ENCODE data around the gene KLF6. TPM values are rescaled to one million over a fixed set of nuclear protein-coding genes. Genes with fewer than 3 reads are reported as not detected.

Gene KLF6
- total RNA-seq, 1 donor from 2014 or later: 99.1 TPM

GRCh38 chr10:3769556-3769955, 15.5 kb downstream of the KLF6 start:
- peaks cover 2% of the 10 kb centered on the region for H3K27me3 Mint-ChIP-seq (ENCODE audit: low read depth)
- no peak overlapping the region for H3K4me3 Mint-ChIP-seq
- no peak for DNase-seq (ENCODE audit: low spot score in 2 of 2, unreplicated experiment in 2 of 2)
- no peak for TF ChIP-seq CTCF (IDR thresholded peaks at IDR 0.05; ENCODE audit: unreplicated experiment)
- no peaks in the 10 kb centered on the region for H3K9me3 Mint-ChIP-seq
- no peaks in the 10 kb centered on the region for H3K36me3 Mint-ChIP-seq
- H3K4me1 Mint-ChIP-seq: peaks cover 5% of the 10 kb centered on the region
- H3K27ac Mint-ChIP-seq: no peak overlapping the region

DNA sequence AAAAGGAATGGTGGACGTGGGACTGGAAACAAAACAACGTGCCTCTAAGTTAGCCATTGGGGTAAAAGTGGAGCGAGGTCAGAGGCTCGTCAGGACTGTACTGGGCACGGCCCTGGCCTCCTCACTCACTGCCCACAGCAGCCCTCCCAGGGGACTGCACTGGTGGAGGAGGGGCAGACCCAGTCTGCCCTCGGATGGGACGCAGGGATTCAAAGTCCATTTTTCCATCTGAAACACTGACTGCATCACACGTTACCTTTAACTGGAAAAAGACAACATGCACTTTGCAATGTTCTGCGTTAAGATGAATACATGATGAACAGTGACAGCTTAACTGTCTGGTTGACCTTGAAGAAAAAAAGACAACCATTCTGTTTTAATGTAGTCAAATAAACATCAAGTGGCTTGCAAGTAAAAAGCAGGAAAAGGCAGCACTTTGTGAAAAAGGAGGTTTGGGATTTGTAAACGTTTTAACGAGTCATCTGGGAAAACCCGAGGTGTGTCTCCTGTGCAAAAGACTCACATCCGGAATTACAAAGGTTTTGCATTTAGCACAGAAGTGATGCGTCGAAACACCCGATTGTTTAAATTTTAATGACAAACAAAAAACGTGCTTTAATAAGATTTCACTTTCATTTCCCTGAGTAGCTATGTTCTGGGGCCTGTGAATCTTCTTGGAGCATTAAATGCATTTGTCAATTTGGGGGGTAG, 18.8 kb downstream of the KLF6 start:
- peaks cover 2% of the 10 kb centered on the region for H3K27me3 Mint-ChIP-seq (ENCODE audit: low read depth)
- DNase-seq (ENCODE audit: low spot score in 2 of 2, unreplicated experiment in 2 of 2): no peak
- H3K27ac Mint-ChIP-seq: no peak overlapping the region
- no peaks in the 10 kb centered on the region for H3K36me3 Mint-ChIP-seq
- no peak overlapping the region for H3K4me3 Mint-ChIP-seq
- H3K4me1 Mint-ChIP-seq: peaks cover 14% of the 10 kb centered on the region
- no peak for TF ChIP-seq CTCF (IDR thresholded peaks at IDR 0.05; ENCODE audit: unreplicated experiment)
- H3K9me3 Mint-ChIP-seq: no peaks in the 10 kb centered on the region

- TF ChIP-seq CTCF (IDR thresholded peaks at IDR 0.05; ENCODE audit: unreplicated experiment): no peak
- DNase-seq (ENCODE audit: low spot score in 2 of 2, unreplicated experiment in 2 of 2): no peak
- H3K4me1 Mint-ChIP-seq: peaks cover 16% of the 10 kb centered on the region
- H3K27ac Mint-ChIP-seq: no peak overlapping the region
- H3K27me3 Mint-ChIP-seq (ENCODE audit: low read depth): peaks cover 2% of the 10 kb centered on the region
- H3K4me3 Mint-ChIP-seq: no peak overlapping the region
- H3K9me3 Mint-ChIP-seq: no peaks in the 10 kb centered on the region
- H3K36me3 Mint-ChIP-seq: no peaks in the 10 kb centered on the region
Measured at GRCh38 chr10:3765146-3765545, 19.9 kb downstream of the KLF6 start.

GRCh38 chr10:3764626-3765112, 20.3 kb downstream of the KLF6 start:
- Mint-ChIP-seq H3K4me1 (peaks cover 16% of the 10 kb centered on the region), H3K27me3 (ENCODE audit: low read depth) (peaks cover 2% of the 10 kb centered on the region), H3K36me3 (no peaks in the 10 kb centered on the region), H3K27ac (no peak overlapping the region), H3K4me3 (no peak overlapping the region), H3K9me3 (no peaks in the 10 kb centered on the region)
- DNase-seq (ENCODE audit: low spot score in 2 of 2, unreplicated experiment in 2 of 2): no peak
- TF ChIP-seq CTCF (IDR thresholded peaks at IDR 0.05; ENCODE audit: unreplicated experiment): no peak

DNA sequence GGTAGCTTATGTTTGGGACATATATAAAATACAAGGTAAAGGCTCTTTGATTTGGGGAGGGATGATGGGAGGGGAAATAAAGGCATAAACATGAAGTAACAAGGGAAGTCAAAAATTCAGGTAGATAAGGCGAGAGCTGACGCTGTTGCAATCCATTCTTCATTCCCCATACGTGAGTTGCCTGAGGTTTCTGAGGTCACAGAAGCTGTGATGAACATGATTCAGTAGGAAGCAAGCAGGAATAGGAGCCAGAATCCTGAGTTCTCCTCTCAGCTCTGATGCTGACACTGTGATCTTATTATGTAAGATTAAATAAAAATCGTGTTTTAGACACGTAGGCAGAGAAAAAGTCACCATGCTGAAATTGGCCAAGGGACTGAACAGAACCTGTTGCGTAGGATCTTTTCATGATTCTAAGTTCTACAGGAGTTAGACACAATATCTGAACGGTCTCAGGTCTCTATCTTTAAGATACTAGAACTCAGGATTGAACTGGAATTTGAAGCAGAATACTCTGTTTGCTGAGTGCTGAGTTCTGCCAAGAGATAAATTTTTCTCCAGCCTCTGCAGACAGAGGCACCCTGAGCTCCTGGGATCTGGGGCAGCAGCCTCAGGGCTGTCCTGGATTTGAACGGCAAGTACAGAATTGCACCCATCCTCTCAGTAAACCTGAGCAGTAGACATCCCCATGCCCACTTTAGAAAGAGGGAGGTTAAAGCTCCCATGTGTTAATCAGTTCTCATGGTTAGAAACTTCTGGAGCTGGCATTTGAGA, 21.0 kb downstream of the KLF6 start:
- Mint-ChIP-seq H3K27me3 (ENCODE audit: low read depth) (peaks cover 2% of the 10 kb centered on the region), H3K36me3 (no peaks in the 10 kb centered on the region), H3K27ac (no peak overlapping the region), H3K4me1 (peaks cover 16% of the 10 kb centered on the region), H3K4me3 (no peak overlapping the region), H3K9me3 (no peaks in the 10 kb centered on the region)
- no peak for TF ChIP-seq CTCF (IDR thresholded peaks at IDR 0.05; ENCODE audit: unreplicated experiment)
- DNase-seq (ENCODE audit: low spot score in 2 of 2, unreplicated experiment in 2 of 2): no peak
